ENCODE data around the gene FXYD6.

The FXYD6 gene

GRCh38 chr11:117792241-117792640 is 84.2 kb downstream of the FXYD6 start:
- Mint-ChIP-seq H3K27ac (no peak overlapping the region), H3K36me3 (ENCODE audit: low read depth) (no peaks in the 10 kb centered on the region), H3K9me3 (no peaks in the 10 kb centered on the region), H3K4me1 (peaks cover 13% of the 10 kb centered on the region), H3K27me3 (ENCODE audit: low read depth, poor library complexity) (peaks cover 96% of the 10 kb centered on the region), H3K4me3 (no peak overlapping the region)
- no peak for TF ChIP-seq CTCF (IDR thresholded peaks at IDR 0.05)
- no peak for DNase-seq

DNA sequence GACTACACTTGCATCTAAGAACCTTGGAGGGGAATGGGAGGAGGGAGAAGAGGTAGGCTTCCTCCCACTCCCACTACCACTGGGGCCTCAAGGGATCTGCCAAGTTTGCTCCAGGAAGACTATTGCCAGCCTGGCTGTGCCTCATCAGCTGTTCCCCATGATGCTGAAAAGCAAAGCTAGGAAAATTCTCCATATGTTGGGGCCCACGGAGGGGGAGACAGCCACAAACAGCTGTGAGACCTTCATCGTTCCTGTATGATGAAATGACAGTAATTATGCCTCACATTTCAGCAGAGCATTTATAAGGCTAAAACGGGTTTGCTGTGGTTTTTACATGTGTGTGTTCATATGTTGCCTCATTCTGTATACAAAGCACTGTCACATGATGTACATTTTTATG is 86.2 kb downstream of the FXYD6 start:
- H3K27ac Mint-ChIP-seq, result no peak overlapping the region
- peaks cover 23% of the 10 kb centered on the region for H3K4me1 Mint-ChIP-seq
- no peak overlapping the region for H3K4me3 Mint-ChIP-seq
- no peaks in the 10 kb centered on the region for H3K9me3 Mint-ChIP-seq
- no peak for DNase-seq
- TF ChIP-seq CTCF (IDR thresholded peaks at IDR 0.05), result no peak
- peaks cover 94% of the 10 kb centered on the region for H3K27me3 Mint-ChIP-seq (ENCODE audit: low read depth, poor library complexity)
- H3K36me3 Mint-ChIP-seq (ENCODE audit: low read depth), result no peaks in the 10 kb centered on the region

DNA sequence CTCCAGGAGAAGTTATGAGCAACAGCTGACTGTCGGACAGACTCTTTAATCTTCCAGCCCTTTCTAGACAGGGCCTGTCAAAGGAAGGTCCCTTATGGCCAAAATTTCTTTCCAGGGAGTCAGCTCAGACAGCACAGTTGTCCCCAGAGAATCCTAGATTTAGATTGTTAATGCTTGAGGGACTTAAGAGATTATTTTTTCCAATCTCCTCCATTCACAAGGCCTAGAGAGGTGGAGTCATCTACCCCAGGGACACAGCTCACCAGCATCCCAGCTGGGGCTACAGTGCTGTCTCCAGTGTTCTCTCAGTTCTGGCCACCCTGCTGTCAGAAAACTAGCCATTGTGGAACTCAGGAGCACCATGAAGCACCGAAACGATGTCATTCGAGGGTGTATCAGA is 87.2 kb downstream of the FXYD6 start:
- DNase-seq, result no peak
- Mint-ChIP-seq H3K4me3 (no peak overlapping the region), H3K4me1 (peaks cover 22% of the 10 kb centered on the region), H3K27ac (no peak overlapping the region), H3K9me3 (no peaks in the 10 kb centered on the region), H3K27me3 (ENCODE audit: low read depth, poor library complexity) (peaks cover 89% of the 10 kb centered on the region), H3K36me3 (ENCODE audit: low read depth) (no peaks in the 10 kb centered on the region)
- no peak for TF ChIP-seq CTCF (IDR thresholded peaks at IDR 0.05)
